KMS-11 (cell line): ENCODE results near the gene KLHL11.
"Not testable (repeated sequence)": the region's sequence is repeated elsewhere in the genome, so short reads cannot be mapped to it uniquely, and the experiment has no call there.

Experiments used
- H2AFZ ChIP-seq: fragments of 200-600 bp; sonication (generic); 2 replicates; pipeline ENCODE4 v1.6.1; 2016; ENCODE audit warnings: antibody characterized with exemption, mixed run types, low read depth
- H3K27ac ChIP-seq: fragments of 200-600 bp; sonication (generic); 2 replicates; pipeline ENCODE4 v1.6.1; 2016; ENCODE audit warnings: mild to moderate bottlenecking, mixed run types
- H3K27me3 ChIP-seq: fragments of 200-600 bp; sonication (generic); 2 replicates; pipeline ENCODE4 v1.6.1; 2017; ENCODE audit warnings: mild to moderate bottlenecking, low read depth, mixed run types, moderate library complexity; ENCODE audit not compliant: insufficient read depth
- H3K36me3 ChIP-seq: fragments of 200-600 bp; sonication (generic); 2 replicates; pipeline ENCODE4 v1.6.1; 2017; ENCODE audit warnings: mild to moderate bottlenecking, mixed run types; ENCODE audit not compliant: insufficient read depth
- H3K4me1 ChIP-seq: fragments of 200-600 bp; sonication (generic); 2 replicates; pipeline ENCODE4 v1.6.1; 2016; ENCODE audit warnings: mild to moderate bottlenecking, low read depth, mixed run types; ENCODE audit not compliant: poor library complexity, severe bottlenecking
- H3K4me2 ChIP-seq: fragments of 200-600 bp; sonication (generic); 2 replicates; pipeline ENCODE4 v1.7.0; 2016; ENCODE audit warnings: mild to moderate bottlenecking, mixed run types
- H3K4me3 ChIP-seq: fragments of 200-600 bp; sonication (generic); IDR thresholded peaks from 2 replicates; pipeline ENCODE4 v1.6.1; 2017; ENCODE audit warnings: low read depth, low read length, mixed read lengths; ENCODE audit not compliant: insufficient read depth
- H3K79me2 ChIP-seq: fragments of 200-600 bp; sonication (generic); 2 replicates; pipeline ENCODE4 v1.6.1; 2016; ENCODE audit warnings: low read depth, mixed run types; ENCODE audit not compliant: insufficient read depth
- H3K9ac ChIP-seq: fragments of 200-600 bp; sonication (generic); 2 replicates; pipeline ENCODE4 v1.6.1; 2016; ENCODE audit warnings: mild to moderate bottlenecking, mixed run types
- H4K20me1 ChIP-seq: fragments of 200-600 bp; sonication (generic); 2 replicates; pipeline ENCODE4 v1.6.1; 2016; ENCODE audit warnings: mild to moderate bottlenecking, mixed run types; ENCODE audit not compliant: insufficient read depth
- CTCF ChIP-seq: fragments of 200-600 bp; sonication (generic); conservative IDR thresholded peaks from 2 replicates; pipeline ENCODE4 v1.6.1; 2017; ENCODE audit warnings: low read depth, mild to moderate bottlenecking, antibody characterized with exemption, low read length, moderate library complexity, mixed read lengths

KLHL11 gene

DNA sequence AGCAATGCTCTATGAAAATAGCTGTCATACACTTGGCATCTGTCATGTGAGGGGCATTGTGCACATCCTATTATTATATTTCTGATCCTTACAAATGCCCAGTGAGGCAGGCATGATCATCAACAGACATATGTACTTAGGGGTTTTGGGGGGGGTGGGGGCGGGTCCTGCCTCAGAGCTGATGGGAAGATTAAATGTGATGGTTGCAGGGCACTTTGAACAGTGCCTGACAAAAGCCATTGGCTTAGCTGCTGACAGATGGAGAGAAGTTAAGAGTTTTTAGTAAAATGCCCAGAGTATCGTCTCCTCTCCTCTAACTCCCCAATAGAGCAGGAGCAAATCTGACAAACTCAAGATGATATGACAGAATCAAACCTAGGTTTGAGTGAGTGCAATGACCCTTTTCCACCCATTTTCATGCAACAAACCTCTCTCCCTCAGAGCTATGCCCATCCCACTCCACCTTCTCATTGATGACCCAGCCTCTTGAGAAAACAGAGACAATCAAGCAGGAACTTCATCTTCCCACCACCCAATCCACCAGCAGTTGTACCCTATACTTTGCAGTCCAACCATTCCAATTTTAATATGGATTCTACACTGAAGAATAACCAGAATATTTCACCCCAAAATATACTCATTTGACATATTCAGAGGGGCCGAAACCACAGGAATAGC lies 4.8 kb downstream of the KLHL11 start:
- H3K36me3 ChIP-seq = no peaks in the 10 kb centered on the region
- peaks cover 18% of the 10 kb centered on the region for H3K4me1 ChIP-seq
- H3K27ac ChIP-seq = no peak overlapping the region
- no peak overlapping the region for H3K9ac ChIP-seq
- no peak for TF ChIP-seq CTCF
- no peak overlapping the region for H2AFZ ChIP-seq
- 0 out of 2 replicates have a peak, but pooled peaks cover 5% of the 10 kb centered on the region for H4K20me1 ChIP-seq
- H3K79me2 ChIP-seq = peaks cover 85% of the 10 kb centered on the region
- H3K4me2 ChIP-seq = no peak overlapping the region
- no peak overlapping the region for H3K4me3 ChIP-seq
- H3K27me3 ChIP-seq = no peaks in the 10 kb centered on the region

DNA sequence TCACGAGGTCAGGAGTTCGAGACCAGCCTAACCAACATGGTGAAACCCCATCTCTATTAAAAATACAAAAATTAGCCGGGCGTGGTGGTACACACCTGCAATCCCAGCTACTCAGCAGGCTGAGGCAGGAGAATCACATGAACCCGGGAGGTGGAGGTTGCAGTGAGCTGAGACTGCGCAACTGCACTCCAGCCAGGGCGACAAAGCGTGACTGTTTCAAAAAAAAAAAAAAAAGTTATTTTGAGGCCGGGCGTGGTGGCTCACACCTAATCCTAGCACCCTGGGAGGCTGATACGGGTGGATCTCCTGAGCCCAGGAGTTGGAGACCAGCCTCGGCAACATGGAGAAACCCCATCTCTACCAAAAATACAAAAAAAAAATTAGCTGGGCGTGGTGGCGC lies 13.8 kb downstream of the KLHL11 start:
- Histone ChIP-seq H3K79me2 (peaks cover 58% of the 10 kb centered on the region), H3K36me3 (peaks cover 17% of the 10 kb centered on the region; the same call in 1 of the 2 replicates)
- H3K9ac ChIP-seq, H3K4me1 ChIP-seq, H3K27ac ChIP-seq, H3K4me3 ChIP-seq, H3K4me2 ChIP-seq, H3K27me3 ChIP-seq, H4K20me1 ChIP-seq, H2AFZ ChIP-seq: not testable (repeated sequence)

GRCh38 chr17:41849251-41849990 lies 15.8 kb downstream of the KLHL11 start:
- TF ChIP-seq CTCF = no peak
- no peaks in the 10 kb centered on the region for H3K27me3 ChIP-seq
- H3K27ac ChIP-seq = no peak overlapping the region
- H2AFZ ChIP-seq = no peak overlapping the region
- peaks cover 9% of the 10 kb centered on the region for H4K20me1 ChIP-seq
- H3K36me3 ChIP-seq = peaks cover 11% of the 10 kb centered on the region; the same call in 1 of the 2 replicates
- no peak overlapping the region for H3K4me3 ChIP-seq
- H3K79me2 ChIP-seq = peaks cover 46% of the 10 kb centered on the region; the same call in 1 of the 2 replicates
- no peaks in the 10 kb centered on the region for H3K4me1 ChIP-seq
- H3K9ac ChIP-seq = no peak overlapping the region
- H3K4me2 ChIP-seq = no peak overlapping the region

- TF ChIP-seq CTCF = no peak
- Histone ChIP-seq H3K9ac (no peak overlapping the region), H3K27ac (no peak overlapping the region), H3K4me1 (no peaks in the 10 kb centered on the region), H3K36me3 (peaks cover 6% of the 10 kb centered on the region; the same call in 1 of the 2 replicates), H2AFZ (no peak overlapping the region), H3K79me2 (peaks cover 40% of the 10 kb centered on the region; the same call in 1 of the 2 replicates), H4K20me1 (peaks cover 9% of the 10 kb centered on the region; the same call in 1 of the 2 replicates), H3K4me2 (no peak overlapping the region), H3K27me3 (no peaks in the 10 kb centered on the region), H3K4me3 (no peak overlapping the region)
Measured at GRCh38 chr17:41848788-41849187, 16.4 kb downstream of the KLHL11 start.
